ENCODE measurements around the gene TMEM41A.

DNA sequence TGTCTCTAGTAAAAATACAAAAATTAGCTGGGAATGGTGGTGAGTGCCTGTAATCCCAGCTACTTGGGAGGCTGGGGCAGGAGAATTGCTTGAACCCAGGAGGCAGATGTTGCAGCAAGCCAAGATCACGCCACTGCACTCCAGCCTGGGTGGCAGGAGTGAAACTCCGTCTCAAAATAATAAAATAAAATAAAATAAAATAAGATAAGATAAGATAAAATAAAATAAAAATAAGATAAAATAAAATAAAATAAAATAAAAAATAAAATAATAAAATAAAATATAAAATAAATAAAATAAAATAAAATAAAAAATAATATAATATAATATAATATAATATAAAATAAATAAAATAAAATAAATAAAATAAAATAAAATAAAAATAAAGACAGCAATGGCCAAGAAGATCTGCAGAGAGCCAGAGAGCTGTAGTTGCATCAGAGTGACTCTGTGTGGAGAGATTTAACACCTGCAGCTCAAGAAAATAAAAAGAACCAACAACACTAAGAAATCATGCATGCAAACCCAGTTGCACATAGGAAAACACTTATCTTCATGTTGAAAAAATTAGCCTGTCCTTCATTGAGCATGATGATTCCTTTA lies 27.6 kb upstream of the TMEM41A start:
- TF ChIP-seq, protein P1, sequence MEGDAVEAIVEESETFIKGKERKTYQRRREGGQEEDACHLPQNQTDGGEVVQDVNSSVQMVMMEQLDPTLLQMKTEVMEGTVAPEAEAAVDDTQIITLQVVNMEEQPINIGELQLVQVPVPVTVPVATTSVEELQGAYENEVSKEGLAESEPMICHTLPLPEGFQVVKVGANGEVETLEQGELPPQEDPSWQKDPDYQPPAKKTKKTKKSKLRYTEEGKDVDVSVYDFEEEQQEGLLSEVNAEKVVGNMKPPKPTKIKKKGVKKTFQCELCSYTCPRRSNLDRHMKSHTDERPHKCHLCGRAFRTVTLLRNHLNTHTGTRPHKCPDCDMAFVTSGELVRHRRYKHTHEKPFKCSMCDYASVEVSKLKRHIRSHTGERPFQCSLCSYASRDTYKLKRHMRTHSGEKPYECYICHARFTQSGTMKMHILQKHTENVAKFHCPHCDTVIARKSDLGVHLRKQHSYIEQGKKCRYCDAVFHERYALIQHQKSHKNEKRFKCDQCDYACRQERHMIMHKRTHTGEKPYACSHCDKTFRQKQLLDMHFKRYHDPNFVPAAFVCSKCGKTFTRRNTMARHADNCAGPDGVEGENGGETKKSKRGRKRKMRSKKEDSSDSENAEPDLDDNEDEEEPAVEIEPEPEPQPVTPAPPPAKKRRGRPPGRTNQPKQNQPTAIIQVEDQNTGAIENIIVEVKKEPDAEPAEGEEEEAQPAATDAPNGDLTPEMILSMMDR (conservative IDR thresholded peaks at IDR 0.05; ENCODE audit: low read depth, low read length), result no peak
- no peak for TF ChIP-seq EZH2 (IDR thresholded peaks at IDR 0.05; ENCODE audit: borderline replicate concordance, low read depth, low read length, poor library complexity, severe bottlenecking)
